ENCODE measurements around the gene MTCL1. TPM values are rescaled to one million over a fixed set of nuclear protein-coding genes. Genes with fewer than 3 reads are reported as not detected.

The MTCL1 gene
- total and polyA plus RNA-seq, 7 experiments from 2014 or later = 0.17 to 0.81 (median 0.61) TPM; not detected in 4

DNA sequence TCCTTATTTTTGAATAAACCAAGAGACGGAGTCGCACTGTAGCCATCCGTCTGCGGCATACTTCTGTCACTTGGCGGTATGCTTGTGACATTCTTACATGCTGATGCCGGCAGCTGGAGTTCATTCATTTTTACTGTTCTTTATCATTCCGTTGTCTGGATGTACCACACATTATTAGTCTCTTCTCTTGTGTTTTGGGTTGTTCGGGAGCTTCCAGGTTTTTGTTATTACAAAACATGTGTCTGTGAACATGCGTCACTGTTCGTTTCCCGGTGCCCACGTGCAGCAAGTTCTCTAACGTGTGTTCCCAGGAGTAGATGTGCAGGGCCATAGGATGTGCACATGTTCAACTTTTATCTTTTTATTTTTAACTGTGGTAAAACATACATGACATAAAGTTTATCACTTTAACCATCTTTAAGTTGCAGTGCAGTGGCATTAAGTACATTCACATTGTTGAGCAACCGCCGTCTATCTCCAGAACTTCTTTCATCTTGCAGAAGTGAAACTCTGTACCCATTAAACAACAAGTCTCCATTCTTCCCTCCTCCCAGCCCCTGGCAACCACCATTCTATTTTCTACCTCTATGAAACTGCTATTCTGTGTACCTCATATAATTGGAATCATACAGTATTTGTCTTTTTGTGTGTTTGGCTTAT is 40.1 kb downstream of the MTCL1 start:
- Mint-ChIP-seq H3K4me1 (peaks cover 20 to 54% (median 50%) of the 10 kb centered on the region in 7 donors), H3K4me3 (peak overlapping the region in 9 of 10 donors; percentile 2 to 84 (median 53)), H3K36me3 (peaks cover 0 to 6% (median 0%) of the 10 kb centered on the region in 5 donors), H3K27ac (peak overlapping the region in 7 of 9 donors; percentile 5 to 91 (median 77)), H3K27me3 (peaks cover 0 to 7% (median 0%) of the 10 kb centered on the region in 5 donors), H3K9me3 (peaks cover 0 to 25% (median 11%) of the 10 kb centered on the region in 11 donors)
- no peak overlapping the region for H3K27ac ChIP-seq (ENCODE audit: low read depth, low read length)
- no peaks in the 10 kb centered on the region for H3K36me3 ChIP-seq (ENCODE audit: control insufficient read depth in 2 of 3, insufficient read depth in 3 of 3, low read length in 3 of 3)
- CTCF ChIA-PET = no interaction called here
- H3K4me1 ChIP-seq (ENCODE audit: control insufficient read depth in 2 of 2, insufficient read depth in 2 of 2, low read length in 2 of 2) = peaks cover 29 to 32% of the 10 kb centered on the region in 2 donors
- DNase-seq (peak in 2 of 9 donors; percentile 10 to 30), ATAC-seq (no peak)
- POLR2A ChIA-PET = interaction anchor here (0.6 to 1.2 kb wide), 2 partner anchors 13 to 41 kb away, joined by 3 to 4 read pairs; no protein-coding TSS in a partner anchor
- intact Hi-C loops (cut with micrococcal nuclease) = loop anchor here in 1 of 2 donors (2.0 kb wide), 1 partner anchor 41 kb away; the partner anchor contains the start of gene MTCL1
- no peak overlapping the region for H3K4me3 ChIP-seq (ENCODE audit: low read length)
- H3K27me3 ChIP-seq (ENCODE audit: control insufficient read depth in 2 of 2, insufficient read depth in 2 of 2, low read length in 2 of 2) = no peaks in the 10 kb centered on the region
- peaks cover 9 to 16% (median 13%) of the 10 kb centered on the region in 3 experiments for H3K9me3 ChIP-seq (ENCODE audit: control insufficient read depth in 2 of 3, low read length in 3 of 3)

DNA sequence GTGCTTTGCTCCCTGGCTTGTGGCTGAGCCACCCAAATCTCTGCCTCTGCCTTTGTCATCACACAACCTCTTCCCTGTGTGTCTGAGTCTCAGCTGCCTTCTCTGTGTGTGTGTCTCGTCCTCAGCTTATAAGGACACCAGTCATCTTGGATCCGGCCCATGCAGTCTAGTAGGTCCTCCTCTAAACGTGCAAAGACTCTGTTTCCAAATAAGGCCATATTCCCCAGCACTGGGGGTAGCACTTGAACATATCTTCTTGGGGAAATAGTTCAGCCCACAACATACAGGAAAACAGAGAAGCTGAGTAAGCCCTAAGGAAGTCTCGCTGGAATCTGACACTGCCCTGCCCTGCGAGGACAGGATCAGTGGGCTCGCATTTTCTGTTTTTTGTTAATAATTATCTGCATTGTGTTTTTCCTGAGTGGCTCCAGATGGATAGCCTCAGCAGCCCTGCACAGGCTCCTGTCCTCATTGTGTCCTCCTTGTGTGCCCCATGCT is 42.1 kb downstream of the MTCL1 start:
- Histone ChIP-seq H3K36me3 (ENCODE audit: control insufficient read depth in 2 of 3, insufficient read depth in 3 of 3, low read length in 3 of 3) (no peaks in the 10 kb centered on the region), H3K4me1 (ENCODE audit: control insufficient read depth in 2 of 2, insufficient read depth in 2 of 2, low read length in 2 of 2) (peaks cover 24 to 26% of the 10 kb centered on the region in 2 donors), H3K27ac (ENCODE audit: low read depth, low read length) (no peak overlapping the region), H3K27me3 (ENCODE audit: control insufficient read depth in 2 of 2, insufficient read depth in 2 of 2, low read length in 2 of 2) (no peaks in the 10 kb centered on the region), H3K9me3 (ENCODE audit: control insufficient read depth in 2 of 3, low read length in 3 of 3) (no peaks in the 10 kb centered on the region), H3K4me3 (ENCODE audit: low read length) (no peak overlapping the region)
- peak overlapping the region in 1 of 9 donors; percentile 23 for H3K27ac Mint-ChIP-seq
- peaks cover 18 to 47% (median 43%) of the 10 kb centered on the region in 7 donors for H3K4me1 Mint-ChIP-seq
- peaks cover 0 to 5% (median 0%) of the 10 kb centered on the region in 5 donors for H3K27me3 Mint-ChIP-seq
- H3K9me3 Mint-ChIP-seq = peaks cover 0 to 11% (median 4%) of the 10 kb centered on the region in 11 donors
- ChIA-PET CTCF (no interaction called here), POLR2A (no interaction called here)
- peaks cover 0 to 2% (median 0%) of the 10 kb centered on the region in 5 donors for H3K36me3 Mint-ChIP-seq
- ATAC-seq (no peak), DNase-seq (no peak)
- no peak overlapping the region for H3K4me3 Mint-ChIP-seq
- intact Hi-C loops (cut with micrococcal nuclease) = no loop called here

DNA sequence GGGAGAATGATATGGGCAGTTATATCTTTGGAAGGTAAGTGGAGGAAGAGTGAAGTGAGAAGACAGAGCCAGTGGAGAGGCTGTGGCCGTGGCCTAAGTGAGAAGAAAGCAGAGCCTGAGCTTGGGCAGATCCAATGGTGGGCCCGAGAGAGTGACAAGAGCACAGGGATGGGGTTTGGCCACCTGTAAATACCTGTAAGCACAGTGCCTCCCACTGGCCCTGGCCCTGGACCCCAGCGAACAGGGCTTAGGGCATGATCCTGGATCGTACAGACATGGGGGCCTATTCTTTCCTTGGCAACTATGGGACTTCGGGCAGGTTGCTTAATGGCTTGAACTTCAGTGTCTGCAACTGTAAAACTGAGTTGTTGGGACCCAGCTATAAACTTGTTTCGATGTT is 44.1 kb downstream of the MTCL1 start:
- POLR2A ChIA-PET = interaction anchor here (0.7 kb wide), 1 partner anchor 8 kb away, joined by 5 read pairs; no protein-coding TSS in a partner anchor
- Histone ChIP-seq H3K4me3 (ENCODE audit: low read length) (no peak overlapping the region), H3K27me3 (ENCODE audit: control insufficient read depth in 2 of 2, insufficient read depth in 2 of 2, low read length in 2 of 2) (no peaks in the 10 kb centered on the region), H3K36me3 (ENCODE audit: control insufficient read depth in 2 of 3, insufficient read depth in 3 of 3, low read length in 3 of 3) (no peaks in the 10 kb centered on the region), H3K4me1 (ENCODE audit: control insufficient read depth in 2 of 2, insufficient read depth in 2 of 2, low read length in 2 of 2) (peaks cover 10 to 12% of the 10 kb centered on the region in 2 donors), H3K27ac (ENCODE audit: low read depth, low read length) (no peak overlapping the region), H3K9me3 (ENCODE audit: control insufficient read depth in 2 of 3, low read length in 3 of 3) (no peaks in the 10 kb centered on the region)
- CTCF ChIA-PET = no interaction called here
- intact Hi-C loops (cut with micrococcal nuclease) = no loop called here
- Mint-ChIP-seq H3K27ac (no peak overlapping the region), H3K27me3 (peaks cover 0 to 11% (median 0%) of the 10 kb centered on the region in 5 donors), H3K9me3 (no peaks in the 10 kb centered on the region), H3K4me3 (no peak overlapping the region), H3K4me1 (peaks cover 7 to 31% (median 28%) of the 10 kb centered on the region in 7 donors), H3K36me3 (no peaks in the 10 kb centered on the region)
- ATAC-seq = no peak
- no peak for DNase-seq

DNA sequence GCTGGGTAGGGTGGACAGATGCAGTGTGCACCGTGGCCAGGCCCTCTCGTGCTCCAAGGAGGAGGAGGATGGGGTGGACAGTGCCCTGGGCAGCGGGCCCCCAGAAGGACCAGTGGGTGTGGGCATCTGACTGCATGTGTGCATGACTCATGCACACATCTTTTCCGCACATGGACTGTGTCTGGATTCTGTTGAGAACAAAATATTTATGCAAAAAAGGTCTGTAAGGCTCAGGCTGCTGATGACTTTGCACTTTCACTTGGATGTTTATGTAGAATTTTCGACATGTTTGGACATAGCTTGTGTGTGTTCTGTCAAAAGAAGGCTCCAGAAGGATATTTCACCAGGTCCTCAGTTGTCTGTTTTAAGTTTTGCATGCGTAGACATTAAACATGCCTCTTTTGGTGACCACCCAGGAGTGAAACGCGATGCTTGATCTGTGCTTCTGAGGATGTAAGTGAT is 45.6 kb downstream of the MTCL1 start:
- Histone ChIP-seq H3K9me3 (ENCODE audit: control insufficient read depth in 2 of 3, low read length in 3 of 3) (no peaks in the 10 kb centered on the region), H3K27ac (ENCODE audit: low read depth, low read length) (no peak overlapping the region), H3K27me3 (ENCODE audit: control insufficient read depth in 2 of 2, insufficient read depth in 2 of 2, low read length in 2 of 2) (no peaks in the 10 kb centered on the region), H3K36me3 (ENCODE audit: control insufficient read depth in 2 of 3, insufficient read depth in 3 of 3, low read length in 3 of 3) (no peaks in the 10 kb centered on the region), H3K4me1 (ENCODE audit: control insufficient read depth in 2 of 2, insufficient read depth in 2 of 2, low read length in 2 of 2) (peaks cover 14 to 15% of the 10 kb centered on the region in 2 donors), H3K4me3 (ENCODE audit: low read length) (no peak overlapping the region)
- peak overlapping the region in 1 of 9 donors; percentile 46 for H3K27ac Mint-ChIP-seq
- peaks cover 0 to 8% (median 0%) of the 10 kb centered on the region in 5 donors for H3K27me3 Mint-ChIP-seq
- DNase-seq = no peak
- H3K4me3 Mint-ChIP-seq = no peak overlapping the region
- peaks cover 18 to 31% (median 28%) of the 10 kb centered on the region in 7 donors for H3K4me1 Mint-ChIP-seq
- intact Hi-C loops (cut with micrococcal nuclease) = no loop called here
- no peak for ATAC-seq
- CTCF ChIA-PET = no interaction called here
- POLR2A ChIA-PET = no interaction called here
- no peaks in the 10 kb centered on the region for H3K36me3 Mint-ChIP-seq
- no peaks in the 10 kb centered on the region for H3K9me3 Mint-ChIP-seq

DNA sequence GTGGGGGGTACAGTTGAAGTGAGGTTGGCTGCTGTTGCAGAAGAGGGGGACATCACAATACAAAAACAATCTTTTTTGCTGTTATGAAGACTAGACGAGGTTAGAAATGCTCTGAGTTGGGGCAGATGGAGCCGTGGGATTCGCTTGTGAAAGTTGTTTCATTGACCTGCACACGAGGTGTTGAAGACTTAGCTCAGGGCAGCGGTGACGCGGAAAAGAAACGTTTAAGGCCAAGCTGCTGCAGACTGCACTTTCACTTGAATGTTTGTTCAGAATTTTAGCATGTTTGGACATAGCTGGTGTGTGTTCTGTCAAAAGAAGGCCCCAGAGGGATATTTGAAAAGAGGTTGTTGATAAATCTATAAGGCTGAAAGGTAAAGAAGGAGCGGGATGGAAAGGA is 46.3 kb downstream of the MTCL1 start:
- no peaks in the 10 kb centered on the region for H3K36me3 Mint-ChIP-seq
- ATAC-seq (no peak), DNase-seq (no peak)
- intact Hi-C loops (cut with micrococcal nuclease) = no loop called here
- Histone ChIP-seq H3K27ac (ENCODE audit: low read depth, low read length) (no peak overlapping the region), H3K27me3 (ENCODE audit: control insufficient read depth in 2 of 2, insufficient read depth in 2 of 2, low read length in 2 of 2) (no peaks in the 10 kb centered on the region), H3K4me3 (ENCODE audit: low read length) (no peak overlapping the region), H3K9me3 (ENCODE audit: control insufficient read depth in 2 of 3, low read length in 3 of 3) (no peaks in the 10 kb centered on the region), H3K36me3 (ENCODE audit: control insufficient read depth in 2 of 3, insufficient read depth in 3 of 3, low read length in 3 of 3) (no peaks in the 10 kb centered on the region), H3K4me1 (ENCODE audit: control insufficient read depth in 2 of 2, insufficient read depth in 2 of 2, low read length in 2 of 2) (peaks cover 15 to 19% of the 10 kb centered on the region in 2 donors)
- ChIA-PET POLR2A (no interaction called here), CTCF (interaction anchor here (0.9 kb wide), 1 partner anchor 11 kb away, joined by 4 read pairs; no protein-coding TSS in a partner anchor)
- H3K9me3 Mint-ChIP-seq = no peaks in the 10 kb centered on the region
- peaks cover 20 to 37% (median 31%) of the 10 kb centered on the region in 7 donors for H3K4me1 Mint-ChIP-seq
- H3K4me3 Mint-ChIP-seq = no peak overlapping the region
- H3K27ac Mint-ChIP-seq = peak overlapping the region in 1 of 9 donors; percentile 46
- H3K27me3 Mint-ChIP-seq = peaks cover 0 to 7% (median 0%) of the 10 kb centered on the region in 5 donors

DNA sequence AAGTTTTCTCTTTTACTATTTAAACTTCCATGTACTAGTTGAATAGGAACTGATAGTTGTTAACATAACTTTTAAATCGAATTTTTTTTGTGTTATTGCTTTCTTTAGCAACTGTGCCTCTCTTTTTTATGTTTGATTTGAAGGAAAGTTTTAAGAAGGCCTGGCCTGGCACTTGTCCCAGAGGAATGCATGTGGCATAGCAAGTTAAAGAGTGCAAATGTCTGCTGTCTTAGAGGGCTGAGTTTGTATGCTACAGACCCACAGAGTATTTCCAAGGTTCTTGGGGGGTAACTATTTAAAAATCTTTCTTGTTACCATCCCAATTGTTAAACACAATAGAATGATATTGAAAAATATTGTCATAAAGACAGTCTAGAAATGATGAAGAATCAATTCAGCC is 47.0 kb downstream of the MTCL1 start:
- ChIA-PET POLR2A (no interaction called here), CTCF (interaction anchor here (0.9 kb wide), 1 partner anchor 12 kb away, joined by 4 read pairs; no protein-coding TSS in a partner anchor)
- no peak overlapping the region for H3K27ac Mint-ChIP-seq

More for the DNA sequence above, 47.0 kb downstream of the MTCL1 start:
- DNase-seq = no peak
- Histone ChIP-seq H3K36me3 (ENCODE audit: control insufficient read depth in 2 of 3, insufficient read depth in 3 of 3, low read length in 3 of 3) (no peaks in the 10 kb centered on the region), H3K9me3 (ENCODE audit: control insufficient read depth in 2 of 3, low read length in 3 of 3) (no peaks in the 10 kb centered on the region), H3K27ac (ENCODE audit: low read depth, low read length) (no peak overlapping the region), H3K4me3 (ENCODE audit: low read length) (no peak overlapping the region), H3K4me1 (ENCODE audit: control insufficient read depth in 2 of 2, insufficient read depth in 2 of 2, low read length in 2 of 2) (peaks cover 15 to 23% of the 10 kb centered on the region in 2 donors), H3K27me3 (ENCODE audit: control insufficient read depth in 2 of 2, insufficient read depth in 2 of 2, low read length in 2 of 2) (no peaks in the 10 kb centered on the region)
- peaks cover 0 to 8% (median 0%) of the 10 kb centered on the region in 5 donors for H3K27me3 Mint-ChIP-seq
- no peaks in the 10 kb centered on the region for H3K9me3 Mint-ChIP-seq
- ATAC-seq = no peak
- intact Hi-C loops (cut with micrococcal nuclease) = no loop called here
- H3K4me3 Mint-ChIP-seq = no peak overlapping the region
- peaks cover 20 to 40% (median 32%) of the 10 kb centered on the region in 7 donors for H3K4me1 Mint-ChIP-seq
- no peaks in the 10 kb centered on the region for H3K36me3 Mint-ChIP-seq

All from naive thymus-derived CD4-positive, alpha-beta T cell (primary cell).